Esophagus muscularis mucosa (tissue), 4 donors: ENCODE measurements around the gene CDK17.

ENCODE experiments used
- EP300 ChIP-seq: sonication (generic); formaldehyde crosslinking; IDR thresholded peaks from one replicate; pipeline ENCODE4 v1.6.1; 2017; ENCODE audit warnings: antibody characterized with exemption
- POLR2A ChIP-seq: fragments of 450-650 bp; IDR thresholded peaks from one replicate; pipeline ENCODE4 v1.6.1; 2017; ENCODE audit warnings: antibody characterized with exemption, moderate library complexity, mild to moderate bottlenecking, low read depth
- TF ChIP-seq, protein P1 (sequence below), 3 experiments: fragments of 200-600 bp in 2 of 3; fragments of 450-650 bp in 1 of 3; sonication (generic) in 2 of 3; IDR thresholded peaks; one replicate each; pipeline ENCODE4 v1.5.1; 2017 to 2019; ENCODE audit warnings: antibody characterized with exemption in 3 of 3, mild to moderate bottlenecking in 2 of 3, moderate library complexity in 1 of 3

GRCh38 chr12:96354844-96355534, 45.2 kb downstream of the CDK17 start:
- no peak for TF ChIP-seq POLR2A
- TF ChIP-seq, protein P1, sequence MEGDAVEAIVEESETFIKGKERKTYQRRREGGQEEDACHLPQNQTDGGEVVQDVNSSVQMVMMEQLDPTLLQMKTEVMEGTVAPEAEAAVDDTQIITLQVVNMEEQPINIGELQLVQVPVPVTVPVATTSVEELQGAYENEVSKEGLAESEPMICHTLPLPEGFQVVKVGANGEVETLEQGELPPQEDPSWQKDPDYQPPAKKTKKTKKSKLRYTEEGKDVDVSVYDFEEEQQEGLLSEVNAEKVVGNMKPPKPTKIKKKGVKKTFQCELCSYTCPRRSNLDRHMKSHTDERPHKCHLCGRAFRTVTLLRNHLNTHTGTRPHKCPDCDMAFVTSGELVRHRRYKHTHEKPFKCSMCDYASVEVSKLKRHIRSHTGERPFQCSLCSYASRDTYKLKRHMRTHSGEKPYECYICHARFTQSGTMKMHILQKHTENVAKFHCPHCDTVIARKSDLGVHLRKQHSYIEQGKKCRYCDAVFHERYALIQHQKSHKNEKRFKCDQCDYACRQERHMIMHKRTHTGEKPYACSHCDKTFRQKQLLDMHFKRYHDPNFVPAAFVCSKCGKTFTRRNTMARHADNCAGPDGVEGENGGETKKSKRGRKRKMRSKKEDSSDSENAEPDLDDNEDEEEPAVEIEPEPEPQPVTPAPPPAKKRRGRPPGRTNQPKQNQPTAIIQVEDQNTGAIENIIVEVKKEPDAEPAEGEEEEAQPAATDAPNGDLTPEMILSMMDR (IDR thresholded peaks at IDR 0.05) = no peak
- no peak for TF ChIP-seq EP300
